ENCODE results near the gene ZBTB25.

DNA sequence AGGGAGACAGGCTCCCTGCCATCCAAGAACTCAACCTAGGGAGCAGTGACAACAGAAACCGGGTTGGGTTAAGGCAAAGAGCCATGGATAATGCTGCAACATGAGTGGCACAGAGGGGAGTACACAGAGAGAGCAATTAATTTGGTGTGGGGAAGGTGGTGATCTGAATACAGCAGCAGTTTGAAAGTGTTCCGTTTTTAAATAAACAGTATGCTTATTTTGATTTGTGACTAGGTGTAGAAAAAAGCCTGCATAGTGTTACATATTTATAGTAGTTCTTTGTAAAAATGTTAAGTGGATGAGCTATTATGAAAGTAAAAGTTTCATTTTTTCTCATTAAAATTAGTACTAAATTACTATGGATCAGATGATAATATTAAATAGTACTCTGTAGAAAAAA lies 29.6 kb downstream of the ZBTB25 start:
- TF ChIP-seq, protein P1, sequence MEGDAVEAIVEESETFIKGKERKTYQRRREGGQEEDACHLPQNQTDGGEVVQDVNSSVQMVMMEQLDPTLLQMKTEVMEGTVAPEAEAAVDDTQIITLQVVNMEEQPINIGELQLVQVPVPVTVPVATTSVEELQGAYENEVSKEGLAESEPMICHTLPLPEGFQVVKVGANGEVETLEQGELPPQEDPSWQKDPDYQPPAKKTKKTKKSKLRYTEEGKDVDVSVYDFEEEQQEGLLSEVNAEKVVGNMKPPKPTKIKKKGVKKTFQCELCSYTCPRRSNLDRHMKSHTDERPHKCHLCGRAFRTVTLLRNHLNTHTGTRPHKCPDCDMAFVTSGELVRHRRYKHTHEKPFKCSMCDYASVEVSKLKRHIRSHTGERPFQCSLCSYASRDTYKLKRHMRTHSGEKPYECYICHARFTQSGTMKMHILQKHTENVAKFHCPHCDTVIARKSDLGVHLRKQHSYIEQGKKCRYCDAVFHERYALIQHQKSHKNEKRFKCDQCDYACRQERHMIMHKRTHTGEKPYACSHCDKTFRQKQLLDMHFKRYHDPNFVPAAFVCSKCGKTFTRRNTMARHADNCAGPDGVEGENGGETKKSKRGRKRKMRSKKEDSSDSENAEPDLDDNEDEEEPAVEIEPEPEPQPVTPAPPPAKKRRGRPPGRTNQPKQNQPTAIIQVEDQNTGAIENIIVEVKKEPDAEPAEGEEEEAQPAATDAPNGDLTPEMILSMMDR (conservative IDR thresholded peaks at IDR 0.05; ENCODE audit: low read length): no peak
- TF ChIP-seq EZH2phosphoT487 (IDR thresholded peaks at IDR 0.05; ENCODE audit: borderline replicate concordance): no peak
